NB4 (cell line): ENCODE measurements around the gene BRSK2.

Experiments
- MAX ChIP-seq: IDR thresholded peaks from 2 replicates; pipeline ENCODE4 v1.6.1; 2011; ENCODE audit warnings: low read depth, low read length
- MYC ChIP-seq: IDR thresholded peaks from 2 replicates; pipeline ENCODE4 v1.6.1; 2011; ENCODE audit warnings: low read depth, low read length
- POLR2A ChIP-seq: IDR thresholded peaks from 2 replicates; pipeline ENCODE4 v1.6.1; 2011; ENCODE audit warnings: mild to moderate bottlenecking; ENCODE audit not compliant: insufficient read length; ENCODE audit errors: extremely low read depth
- TF ChIP-seq, protein P1 (sequence below): IDR thresholded peaks from one replicate; pipeline ENCODE4 v1.5.1; 2012; ENCODE audit warnings: low read depth, low read length

DNA sequence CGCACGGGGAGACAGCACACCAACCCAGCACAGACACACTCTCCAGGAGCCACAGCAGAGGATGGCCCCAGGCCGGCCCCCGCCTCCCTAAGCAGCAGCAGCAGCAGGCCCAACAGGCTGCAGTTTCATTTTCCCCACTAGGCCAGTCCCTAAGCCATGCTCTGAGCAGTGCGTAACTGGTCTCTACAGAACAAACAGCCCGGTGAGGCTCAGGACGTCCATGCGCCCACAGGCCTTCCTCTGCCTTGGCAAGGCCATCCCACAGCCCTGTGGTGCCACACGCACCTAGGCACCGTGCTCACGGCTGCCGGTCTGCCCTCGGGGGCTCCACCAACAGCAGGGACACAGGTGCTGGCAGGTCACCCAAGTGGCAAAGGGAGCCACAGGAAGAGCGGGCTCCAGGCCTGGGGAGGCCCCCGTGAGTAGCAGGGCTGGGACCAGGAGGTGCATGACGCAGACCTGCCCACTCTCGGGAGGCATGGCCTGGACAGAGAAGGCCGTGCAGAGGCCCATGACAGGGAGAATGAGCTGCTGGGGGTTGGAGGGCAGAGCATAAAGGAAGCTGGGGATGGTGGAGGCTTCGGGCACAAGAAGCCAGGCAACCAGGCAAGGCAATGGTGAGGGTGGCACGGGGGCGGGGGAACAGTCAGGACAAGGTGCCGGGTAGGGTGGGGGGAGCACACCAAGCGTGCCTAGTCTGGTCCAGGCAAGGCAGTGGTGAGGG is 98.3 kb downstream of the BRSK2 start:
- TF ChIP-seq, protein P1, sequence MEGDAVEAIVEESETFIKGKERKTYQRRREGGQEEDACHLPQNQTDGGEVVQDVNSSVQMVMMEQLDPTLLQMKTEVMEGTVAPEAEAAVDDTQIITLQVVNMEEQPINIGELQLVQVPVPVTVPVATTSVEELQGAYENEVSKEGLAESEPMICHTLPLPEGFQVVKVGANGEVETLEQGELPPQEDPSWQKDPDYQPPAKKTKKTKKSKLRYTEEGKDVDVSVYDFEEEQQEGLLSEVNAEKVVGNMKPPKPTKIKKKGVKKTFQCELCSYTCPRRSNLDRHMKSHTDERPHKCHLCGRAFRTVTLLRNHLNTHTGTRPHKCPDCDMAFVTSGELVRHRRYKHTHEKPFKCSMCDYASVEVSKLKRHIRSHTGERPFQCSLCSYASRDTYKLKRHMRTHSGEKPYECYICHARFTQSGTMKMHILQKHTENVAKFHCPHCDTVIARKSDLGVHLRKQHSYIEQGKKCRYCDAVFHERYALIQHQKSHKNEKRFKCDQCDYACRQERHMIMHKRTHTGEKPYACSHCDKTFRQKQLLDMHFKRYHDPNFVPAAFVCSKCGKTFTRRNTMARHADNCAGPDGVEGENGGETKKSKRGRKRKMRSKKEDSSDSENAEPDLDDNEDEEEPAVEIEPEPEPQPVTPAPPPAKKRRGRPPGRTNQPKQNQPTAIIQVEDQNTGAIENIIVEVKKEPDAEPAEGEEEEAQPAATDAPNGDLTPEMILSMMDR: no peak
- TF ChIP-seq MYC (no peak), POLR2A (no peak), MAX (no peak)
